HCT116 (cell line): Measurements from ENCODE around the gene ATG12. TPM values are rescaled to one million over a fixed set of nuclear protein-coding genes. Genes with fewer than 3 reads are reported as not detected.

Source experiments
- ATAC-seq: fragments of 200-7000 bp; cut with Tn5 transposase; 2 replicates; pipeline ENCODE4 v1.9.1; 2020; ENCODE audit warnings: mild to moderate bottlenecking, moderate library complexity
- BruUV-seq: library from RNA; stranded (reverse); fragments of 400-500 nt; replicated peaks from 2 replicates; lab custom pipeline; 2021; lab: Mats Ljungman, UMichigan
- CTCF ChIA-PET: fragments of 300-600 bp; sonication (Branson Sonifier 250); formaldehyde crosslinking; loops from one replicate; lab custom pipeline; 2021; ENCODE audit warnings: antibody characterized with exemption; lab: Charles Lee
- POLR2A ChIA-PET: fragments of 300-600, 350-600 bp; sonication (Branson Sonifier 250); formaldehyde crosslinking; loops from one replicate; lab custom pipeline; 2021; ENCODE audit warnings: antibody characterized with exemption; lab: Charles Lee
- RAD21 ChIA-PET, 2 experiments: fragments of 300-600 bp; sonication (Branson Sonifier 250); formaldehyde crosslinking; loops; one replicate each; lab custom pipeline; 2023; ENCODE audit warnings: low total read pairs in 2 of 2; ENCODE audit not compliant: uncharacterized antibody in 2 of 2, unreplicated experiment in 2 of 2, low non-redundant PET in 1 of 2; lab: Charles Lee
- DNase-seq: peaks from one replicate; pipeline ENCODE4 v3.0.0-alpha.2; 2010; ENCODE audit warnings: low read depth, low spot score
- H2AFZ ChIP-seq: fragments of 200-600 bp; shearing (Covaris generic), sonication (generic); 2 replicates; pipeline ENCODE4 v1.6.1; 2017; ENCODE audit warnings: low read depth, mixed run types, mixed read lengths, antibody characterized with exemption, low read length; ENCODE audit not compliant: poor library complexity, severe bottlenecking
- H3K27ac ChIP-seq: 2 replicates; pipeline ENCODE4 v1.5.1; 2012; ENCODE audit warnings: low read depth, low read length
- H3K27me3 ChIP-seq: fragments of 200-600 bp; sonication (generic); 2 replicates; pipeline ENCODE4 v1.6.1; 2016; ENCODE audit warnings: mixed run types, low read length, mixed read lengths; ENCODE audit not compliant: insufficient read depth
- H3K36me3 ChIP-seq, 2 experiments: fragments of 200-500 bp in 1 of 2; fragments of 200-600 bp in 1 of 2; sonication (Bioruptor generic) in 1 of 2; sonication (generic) in 1 of 2; 2 replicates each; pipeline versions ENCODE4 v1.5.1 to v1.6.1; 2014 to 2016; ENCODE audit warnings: low read length in 2 of 2, inconsistent platforms in 1 of 2, mixed read lengths in 1 of 2, mixed run types in 1 of 2; ENCODE audit not compliant: insufficient read depth in 2 of 2, control insufficient read depth in 1 of 2
- H3K4me1 ChIP-seq, 2 experiments: fragments of 200-600 bp in 1 of 2; sonication (generic) in 1 of 2; 2 replicates each; pipeline versions ENCODE4 v1.5.1 to v1.6.1; 2012 to 2017; ENCODE audit warnings: low read length in 2 of 2, inconsistent platforms in 1 of 2, mild to moderate bottlenecking in 1 of 2, mixed read lengths in 1 of 2, mixed run types in 1 of 2, moderate library complexity in 1 of 2; ENCODE audit not compliant: insufficient read depth in 2 of 2, control insufficient read depth in 1 of 2
- H3K4me2 ChIP-seq: fragments of 200-600 bp; sonication (generic); 2 replicates; pipeline ENCODE4 v1.6.1; 2017; ENCODE audit warnings: mixed run types, low read length, mixed read lengths
- H3K4me3 ChIP-seq, 2 experiments: fragments of 200-600 bp in 1 of 2; sonication (generic) in 1 of 2; replicated peaks in 1 of 2; 2 replicates each; pipeline ENCODE4 v1.5.1; 2011 to 2016; ENCODE audit warnings: low read length in 2 of 2, control low read depth in 1 of 2, low read depth in 1 of 2, mild to moderate bottlenecking in 1 of 2, mixed read lengths in 1 of 2, mixed run types in 1 of 2
- H3K79me2 ChIP-seq: fragments of 200-600 bp; sonication (generic); 2 replicates; pipeline ENCODE4 v1.6.1; 2017; ENCODE audit warnings: mild to moderate bottlenecking, mixed run types, low read length, moderate library complexity, mixed read lengths; ENCODE audit not compliant: insufficient read depth
- H3K9ac ChIP-seq: fragments of 200-600 bp; sonication (generic); 2 replicates; pipeline ENCODE4 v1.6.1; 2016; ENCODE audit warnings: low read length, mixed read lengths
- H3K9me2 ChIP-seq: fragments of 200-600 bp; sonication (generic), shearing (Covaris generic); 2 replicates; pipeline ENCODE4 v1.6.1; 2017; ENCODE audit warnings: mixed run types, mild to moderate bottlenecking, moderate library complexity; ENCODE audit not compliant: insufficient read depth
- H3K9me3 ChIP-seq, 2 experiments: fragments of 200-500 bp in 1 of 2; fragments of 200-600 bp in 1 of 2; sonication (Bioruptor generic) in 1 of 2; sonication (generic) in 1 of 2; 2 replicates each; pipeline ENCODE4 v1.6.1; 2014 to 2017; ENCODE audit warnings: low read length in 2 of 2, mixed read lengths in 2 of 2, inconsistent platforms in 1 of 2, low read depth in 1 of 2, mild to moderate bottlenecking in 1 of 2, mixed run types in 1 of 2, moderate library complexity in 1 of 2; ENCODE audit not compliant: control insufficient read depth in 1 of 2, insufficient read depth in 1 of 2
- H4K20me1 ChIP-seq: fragments of 200-600 bp; sonication (generic), shearing (Covaris generic); 2 replicates; pipeline ENCODE4 v1.6.1; 2017; ENCODE audit warnings: mixed run types, mild to moderate bottlenecking, moderate library complexity; ENCODE audit not compliant: insufficient read depth
- CEBPB ChIP-seq: IDR thresholded peaks from 2 replicates; pipeline ENCODE4 v1.6.1; 2012; ENCODE audit warnings: low read depth
- CTCF ChIP-seq, 3 experiments: fragments of 200-600 bp in 1 of 3; sonication (generic) in 1 of 3; IDR thresholded peaks in 2 of 3; conservative IDR thresholded peaks in 1 of 3; 2 replicates each; pipeline ENCODE4 v1.5.1; 2012 to 2017; ENCODE audit warnings: low read depth in 2 of 3, low read length in 2 of 3, antibody characterized with exemption in 1 of 3, borderline replicate concordance in 1 of 3, control low read depth in 1 of 3, mild to moderate bottlenecking in 1 of 3, mixed read lengths in 1 of 3, mixed run types in 1 of 3, moderate library complexity in 1 of 3; ENCODE audit not compliant: insufficient read depth in 1 of 3
- EZH2 ChIP-seq: fragments of 200-600 bp; sonication (generic); IDR thresholded peaks from 2 replicates; pipeline ENCODE4 v1.6.1; 2017; ENCODE audit warnings: antibody characterized with exemption, mixed run types
- intact Hi-C: fragments of 100-400 bp; cut with micrococcal nuclease; formaldehyde crosslinking; loops from 2 replicates; pipeline ENCODE4 v1.10.0; 2022
- total RNA-seq: library from RNA; stranded (reverse); gene quantifications from one replicate; pipeline ENCODE4 v1.2.1, GENCODE V29; 2021; ENCODE audit not compliant: unreplicated experiment

ATG12 gene
- total RNA-seq, 1 experiment from 2014 or later: 270 TPM

- Histone ChIP-seq H3K27ac (peak overlapping the region; percentile 96; the same call in 1 of the 2 replicates), H3K27me3 (no peaks in the 10 kb centered on the region), H3K9me2 (no peaks in the 10 kb centered on the region), H2AFZ (no peak overlapping the region), H3K4me3 (peak overlapping the region; percentile 83 to 87), H3K79me2 (peaks cover 96% of the 10 kb centered on the region), H3K4me2 (peak overlapping the region; percentile 91), H3K4me1 (peaks cover 11 to 41% of the 10 kb centered on the region in 2 experiments; a peak in 3 of 4 replicates), H4K20me1 (peaks cover 6% of the 10 kb centered on the region; the same call in 1 of the 2 replicates), H3K9ac (peak overlapping the region; percentile 82)
- POLR2A ChIA-PET: no interaction called here
- no TSS peak for BruUV-seq
- RAD21 ChIA-PET: interaction anchor here in 1 of 2 experiments (1.0 kb wide), 1 partner anchor 204 kb away, joined by 6 read pairs; no protein-coding TSS in a partner anchor
- CTCF ChIA-PET: interaction anchor here (0.6 kb wide), 1 partner anchor 204 kb away, joined by 4 read pairs; no protein-coding TSS in a partner anchor
- DNase-seq: no peak
- peak in 2 of 3 experiments; percentile 36 to 47; a peak in 4 of 6 replicates for TF ChIP-seq CTCF (IDR thresholded peaks at IDR 0.05 in 2 of 3, conservative IDR thresholded peaks at IDR 0.05 in 1 of 3; ENCODE audit: borderline replicate concordance in 1 of 3, insufficient read depth in 1 of 3, low read depth in 2 of 3, low read length in 2 of 3)
- no peak for TF ChIP-seq EZH2
- TF ChIP-seq, all 23 proteins: peak for 1
- intact Hi-C loops: loop anchor here (2.0 to 10.0 kb wide), 2 partner anchors 204 to 464 kb away; no protein-coding TSS in a partner anchor
- Histone ChIP-seq H3K9me3 (no peaks in the 10 kb centered on the region), H3K36me3 (peaks cover 29 to 51% of the 10 kb centered on the region in 2 experiments)
- no peak for ATAC-seq
Observed at GRCh38 chr5:115838885-115839518, 2.4 kb downstream of the ATG12 start.

- Histone ChIP-seq H4K20me1 (peaks cover 6% of the 10 kb centered on the region; the same call in 1 of the 2 replicates), H3K9me2 (no peaks in the 10 kb centered on the region), H3K27me3 (no peaks in the 10 kb centered on the region), H3K4me1 (peaks cover 10 to 30% of the 10 kb centered on the region in 2 experiments; a peak in 3 of 4 replicates), H3K27ac (no peak overlapping the region), H3K9ac (no peak overlapping the region), H3K4me2 (no peak overlapping the region), H3K4me3 (no peak overlapping the region), H3K79me2 (peaks cover 82% of the 10 kb centered on the region), H3K36me3 (peaks cover 46 to 85% of the 10 kb centered on the region in 2 experiments), H2AFZ (no peak overlapping the region), H3K9me3 (no peaks in the 10 kb centered on the region)
- BruUV-seq: no TSS peak
- RAD21 ChIA-PET: no interaction called here
- DNase-seq (no peak), ATAC-seq (no peak)
- POLR2A ChIA-PET: interaction anchor here (0.8 kb wide), 1 partner anchor 233 kb away, joined by 3 read pairs; no protein-coding TSS in a partner anchor
- intact Hi-C loops: loop anchor here (10.0 kb wide), 1 partner anchor 461 kb away; no protein-coding TSS in a partner anchor
- TF ChIP-seq CEBPB: no peak
- CTCF ChIA-PET: interaction anchor here (1.5 kb wide), 1 partner anchor 10 kb away, joined by 3 read pairs; no protein-coding TSS in a partner anchor
Observed at GRCh38 chr5:115835481-115835880, 5.9 kb downstream of the ATG12 start.
